ENCODE results near the gene FREM2.

DNA sequence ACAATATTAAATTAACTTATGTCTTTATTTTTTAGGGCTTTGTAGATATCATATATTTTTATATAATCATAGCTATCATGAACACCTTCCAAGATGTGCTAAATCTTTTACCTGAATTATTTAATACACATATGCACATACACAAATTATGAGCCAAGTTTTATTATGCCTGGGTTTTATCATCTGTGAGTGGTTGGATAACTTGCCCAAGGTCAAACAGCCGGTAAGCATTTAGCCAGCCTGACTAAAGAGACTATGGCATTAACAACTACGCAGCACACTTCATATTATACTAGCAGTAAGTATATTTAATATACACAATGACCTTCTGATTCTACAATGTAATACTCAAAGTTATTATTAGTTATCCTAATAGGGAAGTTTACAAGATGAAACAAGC lies 132.7 kb downstream of the FREM2 start:
- TF ChIP-seq ZBTB7A (IDR thresholded peaks at IDR 0.05; ENCODE audit: low read depth), result no peak
- no peak for TF ChIP-seq TAF1 (IDR thresholded peaks at IDR 0.05; ENCODE audit: low read depth)
- TF ChIP-seq, protein P1, sequence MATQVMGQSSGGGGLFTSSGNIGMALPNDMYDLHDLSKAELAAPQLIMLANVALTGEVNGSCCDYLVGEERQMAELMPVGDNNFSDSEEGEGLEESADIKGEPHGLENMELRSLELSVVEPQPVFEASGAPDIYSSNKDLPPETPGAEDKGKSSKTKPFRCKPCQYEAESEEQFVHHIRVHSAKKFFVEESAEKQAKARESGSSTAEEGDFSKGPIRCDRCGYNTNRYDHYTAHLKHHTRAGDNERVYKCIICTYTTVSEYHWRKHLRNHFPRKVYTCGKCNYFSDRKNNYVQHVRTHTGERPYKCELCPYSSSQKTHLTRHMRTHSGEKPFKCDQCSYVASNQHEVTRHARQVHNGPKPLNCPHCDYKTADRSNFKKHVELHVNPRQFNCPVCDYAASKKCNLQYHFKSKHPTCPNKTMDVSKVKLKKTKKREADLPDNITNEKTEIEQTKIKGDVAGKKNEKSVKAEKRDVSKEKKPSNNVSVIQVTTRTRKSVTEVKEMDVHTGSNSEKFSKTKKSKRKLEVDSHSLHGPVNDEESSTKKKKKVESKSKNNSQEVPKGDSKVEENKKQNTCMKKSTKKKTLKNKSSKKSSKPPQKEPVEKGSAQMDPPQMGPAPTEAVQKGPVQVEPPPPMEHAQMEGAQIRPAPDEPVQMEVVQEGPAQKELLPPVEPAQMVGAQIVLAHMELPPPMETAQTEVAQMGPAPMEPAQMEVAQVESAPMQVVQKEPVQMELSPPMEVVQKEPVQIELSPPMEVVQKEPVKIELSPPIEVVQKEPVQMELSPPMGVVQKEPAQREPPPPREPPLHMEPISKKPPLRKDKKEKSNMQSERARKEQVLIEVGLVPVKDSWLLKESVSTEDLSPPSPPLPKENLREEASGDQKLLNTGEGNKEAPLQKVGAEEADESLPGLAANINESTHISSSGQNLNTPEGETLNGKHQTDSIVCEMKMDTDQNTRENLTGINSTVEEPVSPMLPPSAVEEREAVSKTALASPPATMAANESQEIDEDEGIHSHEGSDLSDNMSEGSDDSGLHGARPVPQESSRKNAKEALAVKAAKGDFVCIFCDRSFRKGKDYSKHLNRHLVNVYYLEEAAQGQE (IDR thresholded peaks at IDR 0.05; ENCODE audit: low read depth), result no peak
- no peak for TF ChIP-seq FOXM1 (IDR thresholded peaks at IDR 0.05; ENCODE audit: borderline replicate concordance, low read depth)
- no peak for TF ChIP-seq EP300 (IDR thresholded peaks at IDR 0.05; ENCODE audit: borderline replicate concordance)
- TF ChIP-seq RAD21 (IDR thresholded peaks at IDR 0.05; ENCODE audit: low read depth), result no peak
- TF ChIP-seq TEAD4 (IDR thresholded peaks at IDR 0.05), result no peak
- TF ChIP-seq CEBPB (IDR thresholded peaks at IDR 0.05), result no peak
- no peak for TF ChIP-seq YY1 (IDR thresholded peaks at IDR 0.05; ENCODE audit: low read depth)
- TF ChIP-seq TCF12 (IDR thresholded peaks at IDR 0.05; ENCODE audit: low read depth), result no peak
- no peak for TF ChIP-seq NFIC (IDR thresholded peaks at IDR 0.05)
- TF ChIP-seq, protein P2, sequence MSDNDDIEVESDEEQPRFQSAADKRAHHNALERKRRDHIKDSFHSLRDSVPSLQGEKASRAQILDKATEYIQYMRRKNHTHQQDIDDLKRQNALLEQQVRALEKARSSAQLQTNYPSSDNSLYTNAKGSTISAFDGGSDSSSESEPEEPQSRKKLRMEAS (IDR thresholded peaks at IDR 0.05), result no peak

Measured in Ishikawa (cell line).